LoVo (cell line): ENCODE data around the gene MR1.
A peak's percentile ranks its signal among the peaks of the same experiment; 100 is the strongest.

ENCODE experiments used
- DNase-seq: peaks from one replicate; pipeline ENCODE4 v3.0.0-alpha.2; 2016; ENCODE audit warnings: low spot score

Gene MR1

DNA sequence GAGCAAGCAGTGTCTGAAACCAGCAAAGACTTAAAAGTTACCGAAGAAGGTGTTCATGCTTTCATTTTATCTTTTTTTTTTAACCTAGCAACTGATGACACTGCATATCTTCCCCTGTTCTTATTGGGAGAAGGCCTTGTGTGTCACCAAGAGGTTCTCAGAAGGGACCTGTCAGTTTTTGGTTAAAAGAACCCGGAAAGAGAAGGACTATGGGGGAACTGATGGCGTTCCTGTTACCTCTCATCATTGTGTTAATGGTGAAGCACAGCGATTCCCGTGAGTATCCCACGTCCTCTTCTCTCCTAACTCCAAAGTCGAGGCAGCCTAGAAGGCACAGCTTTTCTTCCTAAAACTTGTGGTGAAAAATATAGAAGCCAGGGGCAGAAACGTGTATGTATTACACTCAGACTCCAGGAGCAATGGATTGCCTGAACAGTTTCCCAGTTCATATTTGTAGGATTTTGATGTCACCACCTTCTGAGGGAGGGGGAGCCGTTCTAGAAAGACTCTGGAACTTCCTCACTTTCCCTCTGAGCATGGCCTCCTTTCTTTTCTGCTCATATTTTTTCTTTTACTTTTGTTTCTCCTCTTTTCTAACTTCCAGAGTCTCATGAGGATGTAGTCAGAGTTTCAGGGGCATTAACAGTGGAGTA is at the start of gene MR1:
TSS of gene MR1 (plus strand) at position 185 of the 653 bp plus-strand sequence. CDS start at position 210, 25 bp downstream.
- peak; percentile 84 for DNase-seq

DNA sequence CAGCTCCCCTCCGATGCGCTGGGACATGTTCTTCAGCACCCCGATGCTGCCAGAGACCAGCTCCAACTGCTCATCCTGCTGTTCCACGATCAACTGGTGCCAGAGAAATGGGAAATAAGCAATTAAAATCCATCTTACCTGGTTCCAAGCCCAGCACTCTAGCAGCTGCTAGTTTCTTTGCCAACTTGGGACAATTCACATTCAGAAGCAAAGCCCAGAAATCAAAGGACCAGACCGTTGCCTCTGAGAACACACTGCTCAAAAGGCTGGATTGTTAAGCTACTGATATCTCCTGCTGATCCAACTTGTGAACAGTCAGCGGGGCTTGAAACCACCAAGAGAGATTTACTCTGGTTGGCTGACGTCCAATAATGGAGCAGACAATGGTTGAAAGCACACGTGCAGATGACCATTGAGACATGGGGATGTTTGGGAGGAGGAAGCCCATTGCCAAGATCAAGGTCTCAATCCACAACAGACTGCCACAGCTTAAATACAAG is 45.5 kb upstream of the MR1 start:
- no peak for DNase-seq

- no peak for DNase-seq
These were observed 39.5 kb upstream of the MR1 start for GRCh38 chr1:180994262-180994661.

GRCh38 chr1:180997843-180998504 is 35.8 kb upstream of the MR1 start:
- DNase-seq = no peak

- no peak for DNase-seq
These were observed 32.5 kb upstream of the MR1 start for GRCh38 chr1:181001091-181001780.

- DNase-seq = no peak
These were observed 31.1 kb upstream of the MR1 start for GRCh38 chr1:181002582-181003172.

DNA sequence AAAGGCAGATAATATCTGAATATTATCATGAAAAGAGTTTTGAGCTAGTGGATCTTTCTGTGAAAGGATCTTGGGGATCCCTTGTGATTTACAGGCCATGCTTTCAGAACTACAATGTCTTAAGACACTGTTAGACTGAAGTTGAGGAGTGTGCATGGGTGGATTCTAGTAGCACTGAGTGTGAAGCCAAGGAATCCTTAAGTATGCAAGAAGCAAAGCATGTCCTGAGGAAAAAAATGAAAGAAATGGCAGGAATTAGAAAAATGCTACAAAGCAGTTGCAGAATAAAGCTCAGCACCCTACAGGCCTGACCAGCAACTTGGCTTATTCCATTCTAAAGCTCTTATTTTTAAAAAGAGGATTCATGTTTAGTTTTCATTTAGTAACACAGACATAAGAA is 23.0 kb upstream of the MR1 start:
- no peak for DNase-seq

- no peak for DNase-seq
These were observed 22.2 kb upstream of the MR1 start for GRCh38 chr1:181011301-181012202.

DNA sequence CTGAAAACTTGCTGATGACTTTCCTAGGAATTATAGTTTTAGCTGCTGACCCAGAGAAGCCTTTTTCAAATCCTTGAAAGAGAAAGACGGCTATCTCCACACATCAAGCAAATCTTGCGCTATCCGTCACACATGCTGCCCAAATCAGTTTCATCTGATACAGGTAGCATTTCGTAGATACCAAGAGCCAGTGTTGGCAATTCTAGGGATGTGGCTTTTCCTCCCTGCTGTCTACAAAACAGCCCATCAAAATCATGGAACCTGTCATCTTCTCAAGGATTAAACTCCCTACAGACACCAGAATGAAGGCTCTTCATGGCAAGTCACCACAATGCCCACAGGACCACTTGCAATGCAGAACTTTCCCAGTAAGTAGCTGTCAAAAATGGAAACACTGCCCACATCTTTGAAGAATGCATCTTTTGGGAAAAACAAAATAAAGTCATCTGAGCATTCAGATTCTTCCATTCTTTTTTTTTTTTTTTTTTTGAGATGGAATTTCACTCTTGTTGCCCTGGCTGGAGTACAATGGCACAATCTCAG is 21.5 kb upstream of the MR1 start:
- DNase-seq = no peak

GRCh38 chr1:181013144-181013543 is 20.6 kb upstream of the MR1 start:
- no peak for DNase-seq

- no peak for DNase-seq
These were observed 19.1 kb upstream of the MR1 start for GRCh38 chr1:181014477-181015250.

GRCh38 chr1:181015251-181015615 is 18.6 kb upstream of the MR1 start:
- DNase-seq = no peak

- no peak for DNase-seq
These were observed 17.2 kb upstream of the MR1 start for GRCh38 chr1:181016563-181016962.

DNA sequence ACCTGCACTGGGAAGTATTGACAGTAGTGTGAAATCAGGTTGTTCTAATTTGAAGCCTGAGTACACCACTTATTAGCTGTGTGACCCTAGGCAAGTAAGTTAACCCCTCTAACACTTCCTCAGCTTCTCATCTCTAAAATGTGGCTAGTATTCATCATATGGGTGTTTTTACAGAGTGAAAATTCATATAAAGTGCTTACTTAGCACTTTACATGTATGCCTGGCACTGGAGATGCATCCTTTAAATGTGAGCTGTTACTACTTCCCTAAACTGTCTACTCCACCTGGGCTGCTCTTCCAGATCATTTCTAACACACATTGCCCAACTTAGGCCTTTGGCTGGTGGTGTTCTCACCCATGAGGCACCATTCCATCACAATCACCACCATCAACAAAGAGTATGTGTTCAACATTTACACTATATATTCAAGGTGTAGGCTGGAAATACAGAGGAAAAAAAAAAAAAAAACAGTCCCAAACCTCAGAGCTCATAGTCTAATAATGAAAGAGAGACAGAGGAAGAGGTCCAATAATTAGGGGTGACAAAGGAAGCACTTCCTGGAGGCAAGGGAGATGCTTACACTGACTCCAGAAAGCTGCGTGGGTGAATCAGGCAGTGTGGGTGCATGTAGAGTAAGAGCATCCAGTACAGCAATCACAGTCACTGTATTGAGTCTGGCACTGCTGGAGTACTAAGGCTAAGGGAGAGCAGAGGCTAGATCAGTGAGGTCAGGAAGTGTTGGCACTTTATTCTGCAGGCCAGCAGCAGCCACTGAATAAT is 14.7 kb upstream of the MR1 start:
- no peak for DNase-seq

DNA sequence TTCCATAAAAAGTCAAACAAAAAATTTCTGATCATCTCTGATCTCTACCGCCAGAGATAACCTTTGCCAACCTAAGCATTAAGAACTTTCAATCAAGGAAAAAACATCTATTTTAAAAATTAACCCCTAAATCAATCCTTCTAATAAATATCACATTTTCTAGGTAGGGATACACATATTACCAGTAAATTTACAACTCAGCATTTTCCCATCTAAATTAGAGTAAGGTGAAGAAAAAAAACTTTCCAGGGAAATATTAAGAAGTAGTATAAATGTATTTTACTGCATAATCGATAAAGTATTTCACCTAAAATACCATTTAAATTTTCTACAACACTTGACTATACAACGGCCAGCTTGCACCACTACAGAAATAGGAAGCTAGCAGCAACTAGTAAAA is 12.6 kb upstream of the MR1 start:
- DNase-seq = no peak

DNA sequence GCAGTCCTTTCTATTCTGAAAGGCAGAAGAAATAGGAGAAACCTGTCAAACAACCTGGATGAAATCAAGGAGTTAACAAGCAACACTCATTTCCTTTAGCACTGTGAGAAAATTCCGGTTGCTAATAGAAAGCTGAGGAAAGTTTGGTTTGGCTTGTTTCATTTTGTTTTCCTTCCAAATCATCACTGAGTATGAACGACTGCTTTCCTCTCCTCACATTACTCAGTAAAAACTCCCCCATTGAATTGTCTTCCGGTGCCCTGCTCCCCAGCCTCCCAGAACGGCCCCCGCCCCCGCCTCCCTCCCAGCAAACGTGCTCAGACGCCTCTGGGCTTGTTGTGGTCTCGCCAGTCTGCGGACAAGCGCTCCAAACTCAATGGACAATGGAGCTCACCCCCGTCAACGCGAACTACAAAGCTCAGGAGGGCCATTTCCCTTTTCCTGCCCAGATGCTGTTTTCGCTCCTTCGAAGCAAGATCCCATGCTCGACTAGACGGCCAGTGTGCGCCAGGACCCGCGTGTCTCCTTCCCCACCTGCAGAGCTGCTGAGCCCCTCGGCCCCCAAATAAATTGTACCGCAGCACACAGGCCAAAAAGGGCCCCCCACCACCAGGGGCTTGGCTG is 11.9 kb upstream of the MR1 start:
- DNase-seq = peak; percentile 28

DNA sequence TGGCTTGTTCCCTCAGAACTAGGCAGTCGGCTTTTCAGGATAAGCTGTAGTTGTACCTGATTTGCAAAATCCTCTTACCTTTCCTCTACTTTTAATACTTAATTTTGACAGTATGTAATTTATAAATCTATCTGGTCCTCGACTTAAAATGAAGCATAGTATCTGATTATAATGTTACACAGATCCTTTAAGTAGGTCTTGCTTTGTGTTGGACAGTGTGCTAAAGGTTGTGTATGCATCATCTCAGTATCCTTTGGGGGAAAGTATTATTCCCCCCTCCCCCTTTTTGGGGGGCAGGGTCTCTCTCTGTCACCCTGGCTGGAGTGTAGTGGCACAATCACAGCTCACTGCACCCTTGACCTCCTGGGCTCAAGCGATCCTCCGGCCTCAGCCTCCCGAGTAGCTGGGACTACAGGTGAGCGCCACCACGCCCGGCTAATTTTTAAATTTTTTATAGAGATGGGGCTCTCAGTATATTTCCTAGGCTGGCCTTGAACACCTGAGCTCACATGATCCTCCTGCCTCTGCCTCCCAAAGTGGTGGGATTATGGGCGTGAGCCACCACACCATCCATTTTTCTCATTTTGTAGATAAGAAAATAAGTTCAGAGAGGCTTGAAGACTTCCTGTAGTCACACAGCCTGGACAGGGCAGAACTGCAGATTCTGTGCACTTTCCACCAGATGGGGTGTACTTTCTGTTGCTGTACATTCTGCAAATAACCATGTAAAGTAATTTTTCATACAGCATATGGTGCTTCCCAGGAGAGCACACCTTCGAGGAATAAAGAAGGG is 10.3 kb upstream of the MR1 start:
- DNase-seq = no peak

- DNase-seq = no peak
These were observed 5.6 kb upstream of the MR1 start for GRCh38 chr1:181028196-181028595.

GRCh38 chr1:181028615-181029014 is 5.2 kb upstream of the MR1 start:
- DNase-seq = no peak
